T-helper 1 cell (primary cell): ENCODE measurements around the gene MUC5B.
"Not testable (repeated sequence)": the region's sequence is repeated elsewhere in the genome, so short reads cannot be mapped to it uniquely, and the experiment has no call there.

ENCODE experiments used
- DNase-seq, 5 donors: peaks; one replicate each; pipeline ENCODE4 v3.0.0-alpha.2; 2012 to 2020
- total RNA-seq, 4 donors: gene quantifications; one replicate each; lab custom pipeline; 2026; lab: John Stamatoyannopoulos, UW

Gene MUC5B
- total RNA-seq, result 0 to 0.15 (median 0) reads per million in 4 donors

- peak in 2 of 5 donors; percentile 1 to 7 for DNase-seq
Observed at GRCh38 chr11:1222491-1223345, at the start of gene MUC5B. MUC5B (plus strand) TSS chr11:1223066; CDS start chr11:1223124, 58 bp downstream.

GRCh38 chr11:1173396-1173795 lies 49.5 kb upstream of the MUC5B start:
- DNase-seq, result not testable (repeated sequence)

GRCh38 chr11:1174441-1175370 lies 48.2 kb upstream of the MUC5B start:
- DNase-seq, result no peak

- DNase-seq, result no peak
Observed at GRCh38 chr11:1175461-1176223, 47.2 kb upstream of the MUC5B start.

- DNase-seq, result no peak
Observed at GRCh38 chr11:1176224-1177019, 46.4 kb upstream of the MUC5B start.

- no peak for DNase-seq
Observed at GRCh38 chr11:1177020-1177770, 45.7 kb upstream of the MUC5B start.

GRCh38 chr11:1177771-1178090 lies 45.1 kb upstream of the MUC5B start:
- DNase-seq, result no peak

GRCh38 chr11:1178201-1178885 lies 44.5 kb upstream of the MUC5B start:
- no peak for DNase-seq

- DNase-seq, result no peak
Observed at GRCh38 chr11:1178906-1179305, 44.0 kb upstream of the MUC5B start.

GRCh38 chr11:1179641-1180040 lies 43.2 kb upstream of the MUC5B start:
- no peak for DNase-seq

GRCh38 chr11:1180171-1180570 lies 42.7 kb upstream of the MUC5B start:
- DNase-seq, result no peak

- DNase-seq, result no peak
Observed at GRCh38 chr11:1180947-1181391, 41.9 kb upstream of the MUC5B start.

- DNase-seq, result no peak
Observed at GRCh38 chr11:1181420-1181819, 41.4 kb upstream of the MUC5B start.

- DNase-seq, result no peak
Observed at GRCh38 chr11:1181853-1182535, 40.9 kb upstream of the MUC5B start.

GRCh38 chr11:1184139-1184538 lies 38.7 kb upstream of the MUC5B start:
- not testable (repeated sequence) for DNase-seq

GRCh38 chr11:1188451-1189130 lies 34.3 kb upstream of the MUC5B start:
- DNase-seq, result not testable (repeated sequence)

GRCh38 chr11:1189816-1190215 lies 33.0 kb upstream of the MUC5B start:
- not testable (repeated sequence) for DNase-seq

- not testable (repeated sequence) for DNase-seq
Observed at GRCh38 chr11:1191786-1192470, 30.9 kb upstream of the MUC5B start.
